HCT116 (cell line): ENCODE results near the gene CCL15. TPM values are rescaled to one million over a fixed set of nuclear protein-coding genes. Genes with fewer than 3 reads are reported as not detected.

ENCODE experiments used
- ATAC-seq: fragments of 200-7000 bp; cut with Tn5 transposase; 2 replicates; pipeline ENCODE4 v1.9.1; 2020; ENCODE audit warnings: mild to moderate bottlenecking, moderate library complexity
- BruUV-seq: library from RNA; stranded (reverse); fragments of 400-500 nt; replicated peaks from 2 replicates; lab custom pipeline; 2021; lab: Mats Ljungman, UMichigan
- CTCF ChIA-PET: fragments of 300-600 bp; sonication (Branson Sonifier 250); formaldehyde crosslinking; loops from one replicate; lab custom pipeline; 2021; ENCODE audit warnings: antibody characterized with exemption; lab: Charles Lee
- POLR2A ChIA-PET: fragments of 300-600, 350-600 bp; sonication (Branson Sonifier 250); formaldehyde crosslinking; loops from one replicate; lab custom pipeline; 2021; ENCODE audit warnings: antibody characterized with exemption; lab: Charles Lee
- RAD21 ChIA-PET, 2 experiments: fragments of 300-600 bp; sonication (Branson Sonifier 250); formaldehyde crosslinking; loops; one replicate each; lab custom pipeline; 2023; ENCODE audit warnings: low total read pairs in 2 of 2; ENCODE audit not compliant: uncharacterized antibody in 2 of 2, unreplicated experiment in 2 of 2, low non-redundant PET in 1 of 2; lab: Charles Lee
- DNase-seq: peaks from one replicate; pipeline ENCODE4 v3.0.0-alpha.2; 2010; ENCODE audit warnings: low read depth, low spot score
- H2AFZ ChIP-seq: fragments of 200-600 bp; shearing (Covaris generic), sonication (generic); 2 replicates; pipeline ENCODE4 v1.6.1; 2017; ENCODE audit warnings: low read depth, mixed run types, mixed read lengths, antibody characterized with exemption, low read length; ENCODE audit not compliant: poor library complexity, severe bottlenecking
- H3K27ac ChIP-seq: 2 replicates; pipeline ENCODE4 v1.5.1; 2012; ENCODE audit warnings: low read depth, low read length
- H3K27me3 ChIP-seq: fragments of 200-600 bp; sonication (generic); 2 replicates; pipeline ENCODE4 v1.6.1; 2016; ENCODE audit warnings: mixed run types, low read length, mixed read lengths; ENCODE audit not compliant: insufficient read depth
- H3K36me3 ChIP-seq, 2 experiments: fragments of 200-500 bp in 1 of 2; fragments of 200-600 bp in 1 of 2; sonication (Bioruptor generic) in 1 of 2; sonication (generic) in 1 of 2; 2 replicates each; pipeline versions ENCODE4 v1.5.1 to v1.6.1; 2014 to 2016; ENCODE audit warnings: low read length in 2 of 2, inconsistent platforms in 1 of 2, mixed read lengths in 1 of 2, mixed run types in 1 of 2; ENCODE audit not compliant: insufficient read depth in 2 of 2, control insufficient read depth in 1 of 2
- H3K4me1 ChIP-seq, 2 experiments: fragments of 200-600 bp in 1 of 2; sonication (generic) in 1 of 2; 2 replicates each; pipeline versions ENCODE4 v1.5.1 to v1.6.1; 2012 to 2017; ENCODE audit warnings: low read length in 2 of 2, inconsistent platforms in 1 of 2, mild to moderate bottlenecking in 1 of 2, mixed read lengths in 1 of 2, mixed run types in 1 of 2, moderate library complexity in 1 of 2; ENCODE audit not compliant: insufficient read depth in 2 of 2, control insufficient read depth in 1 of 2
- H3K4me2 ChIP-seq: fragments of 200-600 bp; sonication (generic); 2 replicates; pipeline ENCODE4 v1.6.1; 2017; ENCODE audit warnings: mixed run types, low read length, mixed read lengths
- H3K4me3 ChIP-seq, 2 experiments: fragments of 200-600 bp in 1 of 2; sonication (generic) in 1 of 2; replicated peaks in 1 of 2; 2 replicates each; pipeline ENCODE4 v1.5.1; 2011 to 2016; ENCODE audit warnings: low read length in 2 of 2, control low read depth in 1 of 2, low read depth in 1 of 2, mild to moderate bottlenecking in 1 of 2, mixed read lengths in 1 of 2, mixed run types in 1 of 2
- H3K79me2 ChIP-seq: fragments of 200-600 bp; sonication (generic); 2 replicates; pipeline ENCODE4 v1.6.1; 2017; ENCODE audit warnings: mild to moderate bottlenecking, mixed run types, low read length, moderate library complexity, mixed read lengths; ENCODE audit not compliant: insufficient read depth
- H3K9ac ChIP-seq: fragments of 200-600 bp; sonication (generic); 2 replicates; pipeline ENCODE4 v1.6.1; 2016; ENCODE audit warnings: low read length, mixed read lengths
- H3K9me2 ChIP-seq: fragments of 200-600 bp; sonication (generic), shearing (Covaris generic); 2 replicates; pipeline ENCODE4 v1.6.1; 2017; ENCODE audit warnings: mixed run types, mild to moderate bottlenecking, moderate library complexity; ENCODE audit not compliant: insufficient read depth
- H3K9me3 ChIP-seq, 2 experiments: fragments of 200-500 bp in 1 of 2; fragments of 200-600 bp in 1 of 2; sonication (Bioruptor generic) in 1 of 2; sonication (generic) in 1 of 2; 2 replicates each; pipeline ENCODE4 v1.6.1; 2014 to 2017; ENCODE audit warnings: low read length in 2 of 2, mixed read lengths in 2 of 2, inconsistent platforms in 1 of 2, low read depth in 1 of 2, mild to moderate bottlenecking in 1 of 2, mixed run types in 1 of 2, moderate library complexity in 1 of 2; ENCODE audit not compliant: control insufficient read depth in 1 of 2, insufficient read depth in 1 of 2
- H4K20me1 ChIP-seq: fragments of 200-600 bp; sonication (generic), shearing (Covaris generic); 2 replicates; pipeline ENCODE4 v1.6.1; 2017; ENCODE audit warnings: mixed run types, mild to moderate bottlenecking, moderate library complexity; ENCODE audit not compliant: insufficient read depth
- CBX3 ChIP-seq: IDR thresholded peaks from 2 replicates; pipeline ENCODE4 v1.6.1; 2012; ENCODE audit warnings: low read depth
- CEBPB ChIP-seq: IDR thresholded peaks from 2 replicates; pipeline ENCODE4 v1.6.1; 2012; ENCODE audit warnings: low read depth
- EGR1 ChIP-seq: IDR thresholded peaks from 2 replicates; pipeline ENCODE4 v1.6.1; 2012; ENCODE audit warnings: low read depth
- ELF1 ChIP-seq: IDR thresholded peaks from 2 replicates; pipeline ENCODE4 v1.6.1; 2012; ENCODE audit warnings: low read depth, borderline replicate concordance
- FOSL1 ChIP-seq: IDR thresholded peaks from 2 replicates; pipeline ENCODE4 v1.6.1; 2012; ENCODE audit warnings: low read depth
- JUND ChIP-seq: IDR thresholded peaks from 2 replicates; pipeline ENCODE4 v1.6.1; 2012
- POLR2AphosphoS5 ChIP-seq: IDR thresholded peaks from 2 replicates; pipeline ENCODE4 v1.6.1; 2011; ENCODE audit warnings: mild to moderate bottlenecking, low read depth, low read length, moderate library complexity
- RAD21 ChIP-seq: IDR thresholded peaks from 2 replicates; pipeline ENCODE4 v1.6.1; 2012; ENCODE audit warnings: low read depth, mild to moderate bottlenecking
- SP1 ChIP-seq: IDR thresholded peaks from 2 replicates; pipeline ENCODE4 v1.6.1; 2012; ENCODE audit warnings: low read depth
- SRF ChIP-seq: IDR thresholded peaks from 2 replicates; pipeline ENCODE4 v1.6.1; 2012; ENCODE audit warnings: low read depth
- TCF7L2 ChIP-seq: IDR thresholded peaks from 2 replicates; pipeline ENCODE4 v1.7.0; 2011; ENCODE audit warnings: borderline replicate concordance, inconsistent platforms; ENCODE audit not compliant: insufficient read depth, insufficient read length; ENCODE audit errors: extremely low read depth
- YY1 ChIP-seq: IDR thresholded peaks from 2 replicates; pipeline ENCODE4 v1.6.1; 2011; ENCODE audit warnings: low read length, low read depth, moderate library complexity, mild to moderate bottlenecking; ENCODE audit not compliant: insufficient replicate concordance; ENCODE audit errors: extremely low read depth
- ZFX ChIP-seq: fragments of 450-650 bp; IDR thresholded peaks from 2 replicates; pipeline ENCODE4 v1.6.1; 2017
- ZNF274 ChIP-seq: fragments of 200-500 bp; sonication (Bioruptor generic); IDR thresholded peaks from 2 replicates; pipeline ENCODE4 v1.6.1; 2014; ENCODE audit warnings: mild to moderate bottlenecking, low read depth, low read length, inconsistent platforms
- intact Hi-C: fragments of 100-400 bp; cut with micrococcal nuclease; formaldehyde crosslinking; loops from 2 replicates; pipeline ENCODE4 v1.10.0; 2022
- total RNA-seq: library from RNA; stranded (reverse); gene quantifications from one replicate; pipeline ENCODE4 v1.2.1, GENCODE V29; 2021; ENCODE audit not compliant: unreplicated experiment
- TF ChIP-seq, protein P1 (sequence below): IDR thresholded peaks from 2 replicates; pipeline ENCODE4 v1.6.1; 2012; ENCODE audit warnings: low read depth

The CCL15 gene
- total RNA-seq, 1 experiment from 2014 or later = not detected

DNA sequence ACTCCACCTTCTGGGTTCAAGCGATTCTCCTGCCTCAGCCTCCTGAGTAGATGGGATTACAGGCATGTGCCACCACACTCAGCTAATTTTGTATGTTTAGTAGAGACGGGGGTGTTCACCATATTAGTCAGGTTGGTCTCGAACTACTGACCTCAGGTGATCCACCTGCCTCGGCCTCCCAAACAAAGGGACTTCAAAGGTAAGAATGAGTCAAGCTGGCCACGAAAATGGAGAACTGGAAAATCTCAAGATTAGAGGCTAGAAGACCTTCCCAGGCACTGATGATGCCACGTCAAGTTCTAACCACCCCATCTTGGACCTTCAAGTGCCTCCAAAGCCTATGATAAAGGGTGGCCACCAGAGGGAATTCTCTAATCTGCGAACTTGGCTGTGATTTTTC, 1.3 kb upstream of the CCL15 start:
- TF ChIP-seq CEBPB (no peak), POLR2AphosphoS5 (no peak)
- ChIA-PET POLR2A (no interaction called here), CTCF (no interaction called here), RAD21 (no interaction called here)
- ATAC-seq (no peak), DNase-seq (no peak)
- no peaks in the 10 kb centered on the region for H4K20me1 ChIP-seq
- H3K36me3 ChIP-seq = no peaks in the 10 kb centered on the region
- intact Hi-C loops = no loop called here
- H3K9me2 ChIP-seq = no peaks in the 10 kb centered on the region
- no peaks in the 10 kb centered on the region for H3K79me2 ChIP-seq
- no peak overlapping the region for H2AFZ ChIP-seq
- no peak overlapping the region for H3K9ac ChIP-seq
- H3K4me2 ChIP-seq = no peak overlapping the region
- no TSS peak for BruUV-seq
- H3K9me3 ChIP-seq = no peaks in the 10 kb centered on the region
- H3K4me3 ChIP-seq = no peak overlapping the region
- no peaks in the 10 kb centered on the region for H3K27me3 ChIP-seq
- H3K4me1 ChIP-seq = no peaks in the 10 kb centered on the region
- no peak overlapping the region for H3K27ac ChIP-seq

DNA sequence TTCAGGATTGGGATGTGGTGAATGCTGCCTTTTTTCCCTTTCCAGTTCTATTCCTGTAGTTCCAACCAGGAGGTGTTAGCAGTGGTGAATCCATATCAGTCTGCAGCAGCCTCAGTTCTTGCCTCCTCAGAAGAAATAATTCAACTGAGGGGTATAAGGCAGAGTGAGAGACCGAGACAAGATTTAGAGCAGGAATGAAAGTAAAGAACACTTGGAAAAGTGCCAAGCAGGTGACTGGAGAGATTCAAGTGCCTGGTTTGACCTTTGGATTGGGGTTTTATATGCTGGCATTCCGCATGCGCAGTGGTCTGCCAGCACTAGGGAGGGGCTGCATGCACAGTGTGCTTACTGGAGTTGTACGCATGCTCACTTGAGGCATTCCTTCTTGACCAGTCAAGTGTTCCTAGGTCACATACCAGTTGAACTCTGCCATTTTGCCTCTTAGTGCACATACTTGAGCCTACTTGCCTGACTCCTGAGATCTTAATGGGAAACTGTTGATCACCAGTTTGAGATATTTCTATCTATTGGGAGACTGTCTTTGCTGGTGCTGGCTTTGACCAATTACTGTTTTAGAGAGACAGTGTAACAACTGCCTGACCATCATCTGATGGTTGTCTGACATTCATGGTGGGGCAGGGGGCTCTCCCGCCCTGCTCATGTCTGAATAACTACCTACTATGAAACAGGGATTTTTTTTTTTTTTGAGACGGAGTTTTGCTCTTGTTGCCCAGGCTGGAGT, 680 bp upstream of the CCL15 start:
- POLR2A ChIA-PET = no interaction called here
- CTCF ChIA-PET = no interaction called here

More for the DNA sequence above, 680 bp upstream of the CCL15 start:
- H3K9ac ChIP-seq = no peak overlapping the region
- H3K79me2 ChIP-seq = no peaks in the 10 kb centered on the region
- no TSS peak for BruUV-seq
- H3K27me3 ChIP-seq = 0 out of 2 replicates have a peak, but pooled peaks cover 3% of the 10 kb centered on the region
- no peak for ATAC-seq
- RAD21 ChIA-PET = no interaction called here
- H3K4me3 ChIP-seq = no peak overlapping the region
- TF ChIP-seq CBX3 = no peak
- no peak for TF ChIP-seq RAD21
- no peak for TF ChIP-seq ELF1
- TF ChIP-seq JUND = no peak
- TF ChIP-seq EGR1 = no peak
- no peak for TF ChIP-seq ZFX
- TF ChIP-seq TCF7L2 = no peak
- TF ChIP-seq YY1 = no peak
- TF ChIP-seq, protein P1, sequence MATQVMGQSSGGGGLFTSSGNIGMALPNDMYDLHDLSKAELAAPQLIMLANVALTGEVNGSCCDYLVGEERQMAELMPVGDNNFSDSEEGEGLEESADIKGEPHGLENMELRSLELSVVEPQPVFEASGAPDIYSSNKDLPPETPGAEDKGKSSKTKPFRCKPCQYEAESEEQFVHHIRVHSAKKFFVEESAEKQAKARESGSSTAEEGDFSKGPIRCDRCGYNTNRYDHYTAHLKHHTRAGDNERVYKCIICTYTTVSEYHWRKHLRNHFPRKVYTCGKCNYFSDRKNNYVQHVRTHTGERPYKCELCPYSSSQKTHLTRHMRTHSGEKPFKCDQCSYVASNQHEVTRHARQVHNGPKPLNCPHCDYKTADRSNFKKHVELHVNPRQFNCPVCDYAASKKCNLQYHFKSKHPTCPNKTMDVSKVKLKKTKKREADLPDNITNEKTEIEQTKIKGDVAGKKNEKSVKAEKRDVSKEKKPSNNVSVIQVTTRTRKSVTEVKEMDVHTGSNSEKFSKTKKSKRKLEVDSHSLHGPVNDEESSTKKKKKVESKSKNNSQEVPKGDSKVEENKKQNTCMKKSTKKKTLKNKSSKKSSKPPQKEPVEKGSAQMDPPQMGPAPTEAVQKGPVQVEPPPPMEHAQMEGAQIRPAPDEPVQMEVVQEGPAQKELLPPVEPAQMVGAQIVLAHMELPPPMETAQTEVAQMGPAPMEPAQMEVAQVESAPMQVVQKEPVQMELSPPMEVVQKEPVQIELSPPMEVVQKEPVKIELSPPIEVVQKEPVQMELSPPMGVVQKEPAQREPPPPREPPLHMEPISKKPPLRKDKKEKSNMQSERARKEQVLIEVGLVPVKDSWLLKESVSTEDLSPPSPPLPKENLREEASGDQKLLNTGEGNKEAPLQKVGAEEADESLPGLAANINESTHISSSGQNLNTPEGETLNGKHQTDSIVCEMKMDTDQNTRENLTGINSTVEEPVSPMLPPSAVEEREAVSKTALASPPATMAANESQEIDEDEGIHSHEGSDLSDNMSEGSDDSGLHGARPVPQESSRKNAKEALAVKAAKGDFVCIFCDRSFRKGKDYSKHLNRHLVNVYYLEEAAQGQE = no peak
- no peak for TF ChIP-seq FOSL1
- TF ChIP-seq ZNF274 = no peak
- no peak for TF ChIP-seq SP1
- TF ChIP-seq SRF = no peak
- TF ChIP-seq, all 23 proteins: peak for 0
- Histone ChIP-seq H3K36me3 (no peaks in the 10 kb centered on the region), H3K4me1 (no peaks in the 10 kb centered on the region), H3K27ac (no peak overlapping the region), H3K9me3 (no peaks in the 10 kb centered on the region), H4K20me1 (no peaks in the 10 kb centered on the region), H3K4me2 (no peak overlapping the region), H3K9me2 (no peaks in the 10 kb centered on the region), H2AFZ (no peak overlapping the region)
- no peak for DNase-seq
- intact Hi-C loops = no loop called here
